GM19397 (cell line): Measurements from ENCODE around the gene AGRN.
"Not testable (repeated sequence)": the region's sequence is repeated elsewhere in the genome, so short reads cannot be mapped to it uniquely, and the experiment has no call there.

Experiments
- ATAC-seq: cut with Tn5 transposase; IDR thresholded peaks from one replicate; pipeline ENCODE4 v1.9.1; 2021; ENCODE audit warnings: mild to moderate bottlenecking, moderate library complexity; ENCODE audit not compliant: unreplicated experiment

The AGRN gene

DNA sequence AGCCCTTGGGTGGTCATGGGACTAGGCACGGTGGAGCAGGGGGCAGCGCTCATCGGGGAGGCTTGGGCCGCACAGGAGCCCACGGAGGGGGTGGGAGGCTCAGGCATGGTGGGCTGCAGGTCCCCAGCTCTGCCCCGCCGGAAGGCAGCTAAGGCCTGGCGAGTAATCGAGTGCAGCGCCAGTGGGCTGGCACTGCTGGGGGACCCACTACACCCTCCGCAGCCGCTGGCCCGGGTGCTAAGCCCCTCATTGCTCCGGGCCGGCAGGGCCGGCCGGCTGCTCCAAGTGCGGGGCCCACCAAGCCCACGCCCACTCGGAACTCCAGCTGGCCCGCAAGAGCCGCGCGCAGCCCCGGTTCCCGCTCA lies 1.6 kb upstream of the AGRN start:
- ATAC-seq: not testable (repeated sequence)

DNA sequence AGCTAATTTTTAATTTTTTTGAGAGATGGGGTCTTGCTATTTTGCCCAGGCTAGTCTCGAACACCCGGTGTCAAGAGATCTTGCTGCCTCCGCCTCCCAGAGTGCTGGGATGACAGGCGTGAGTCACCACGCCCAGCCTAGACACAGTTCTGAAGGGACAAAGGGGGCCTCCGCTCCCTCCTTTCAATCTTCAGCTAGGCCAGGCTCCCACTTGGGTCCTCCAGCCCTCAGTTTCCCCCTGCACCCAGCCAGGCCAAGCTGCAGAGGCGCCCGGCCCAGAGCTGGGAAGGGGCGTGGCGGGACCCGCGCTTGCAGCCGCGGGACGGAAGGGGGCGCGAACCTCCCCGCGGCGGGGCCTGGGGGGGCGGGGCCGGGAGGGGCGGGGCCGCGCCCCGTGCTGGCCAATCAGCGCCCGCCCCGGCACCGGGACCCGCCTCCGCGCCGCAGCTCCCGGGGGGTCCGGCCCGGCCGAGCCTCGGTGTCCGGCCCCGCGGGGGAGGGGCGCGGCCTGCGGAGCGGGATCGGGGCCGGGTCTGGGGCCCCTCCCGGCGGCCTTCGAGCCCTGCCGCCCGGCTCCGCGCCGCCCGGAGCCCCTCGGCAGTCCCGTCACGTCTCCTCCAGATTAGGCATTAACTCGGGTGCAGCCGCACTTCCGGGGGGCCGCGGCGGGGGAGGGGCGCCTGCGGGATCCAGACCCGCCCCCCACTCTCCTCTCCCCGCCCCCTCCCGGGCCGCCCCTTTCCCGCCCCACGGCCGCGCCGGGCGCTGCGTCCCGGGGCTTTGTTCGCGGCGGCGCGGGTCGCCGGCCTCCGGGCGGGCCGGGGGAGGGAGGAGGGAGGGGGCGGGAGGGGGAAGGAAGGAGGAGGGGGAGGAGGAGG lies 559 bp upstream of the AGRN start:
- ATAC-seq: peak; percentile 61

DNA sequence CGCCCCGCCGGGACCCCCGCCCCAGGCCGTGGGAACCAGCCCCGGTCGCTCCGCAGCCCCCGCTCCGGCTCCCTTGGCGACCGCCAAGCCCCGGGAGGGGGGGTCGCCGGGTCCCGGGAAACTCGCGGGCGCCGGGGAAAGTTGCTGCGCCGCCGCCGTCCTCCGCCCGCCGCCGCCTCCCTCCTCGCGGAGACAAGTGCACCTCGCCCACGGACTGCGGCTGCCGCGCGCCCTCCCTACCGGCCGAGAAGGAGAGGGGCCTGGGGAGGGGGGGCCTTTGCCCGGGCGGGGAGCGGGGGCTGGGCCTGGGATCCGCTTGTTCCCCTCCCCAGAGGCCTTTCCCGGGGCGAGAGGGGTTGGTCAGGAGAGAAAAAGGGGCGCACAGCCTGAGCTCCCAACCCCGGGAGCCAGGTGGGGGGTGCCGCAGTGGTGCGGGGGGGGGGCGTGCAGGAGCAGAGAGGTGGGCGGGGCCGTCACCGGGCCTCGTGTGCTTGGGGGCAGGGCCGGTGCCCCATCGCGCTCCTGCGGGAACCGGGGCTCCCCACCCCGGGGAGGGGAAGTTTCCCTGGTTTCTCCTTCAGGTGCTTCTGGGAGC lies 592 bp downstream of the AGRN start:
- ATAC-seq: peak; percentile 12

DNA sequence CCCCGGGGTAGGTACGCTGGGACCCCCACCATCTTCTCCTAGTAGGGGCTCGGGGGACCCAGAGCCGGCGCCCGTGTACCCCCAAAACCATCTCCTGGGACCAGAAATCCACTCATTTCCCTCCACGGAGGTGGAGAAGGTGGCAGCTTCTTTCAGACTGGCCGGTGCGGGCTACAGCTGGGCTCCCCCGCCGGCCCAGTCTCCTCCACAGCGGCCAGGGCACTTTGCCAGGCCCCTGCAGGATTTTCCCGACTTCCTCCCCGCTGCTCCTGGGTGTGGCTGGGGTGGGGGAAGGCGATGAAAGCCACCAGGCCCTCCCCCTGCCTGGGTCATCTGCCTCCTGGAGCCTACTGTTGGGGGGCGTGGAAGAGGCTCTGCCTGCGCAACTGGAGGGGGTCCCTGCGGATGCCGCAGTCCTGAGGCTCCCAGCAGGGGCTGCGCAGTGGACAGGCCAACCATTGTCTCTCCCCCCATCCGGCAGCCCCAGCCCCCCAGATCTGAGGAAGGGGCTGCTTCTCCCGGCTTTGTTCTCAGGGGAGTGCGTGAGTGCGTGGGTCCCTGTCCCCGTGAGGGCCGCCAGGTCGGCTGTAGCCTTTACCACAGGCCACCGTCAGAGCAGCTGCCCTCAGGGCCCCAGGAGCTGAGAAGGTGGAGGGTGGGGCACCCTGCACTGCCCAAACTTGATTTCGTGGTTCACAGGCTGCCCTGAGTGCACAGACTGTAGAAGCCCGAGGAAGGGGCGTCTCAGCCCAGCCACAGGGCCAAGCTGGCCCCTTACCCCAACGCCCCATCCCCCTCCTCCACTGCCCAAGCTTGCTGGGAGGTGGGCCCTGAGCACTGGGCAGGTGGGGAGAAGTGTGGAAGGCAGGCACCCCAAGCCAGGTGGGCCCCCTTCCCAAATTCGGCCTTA lies 1.3 kb downstream of the AGRN start:
- ATAC-seq: no peak

DNA sequence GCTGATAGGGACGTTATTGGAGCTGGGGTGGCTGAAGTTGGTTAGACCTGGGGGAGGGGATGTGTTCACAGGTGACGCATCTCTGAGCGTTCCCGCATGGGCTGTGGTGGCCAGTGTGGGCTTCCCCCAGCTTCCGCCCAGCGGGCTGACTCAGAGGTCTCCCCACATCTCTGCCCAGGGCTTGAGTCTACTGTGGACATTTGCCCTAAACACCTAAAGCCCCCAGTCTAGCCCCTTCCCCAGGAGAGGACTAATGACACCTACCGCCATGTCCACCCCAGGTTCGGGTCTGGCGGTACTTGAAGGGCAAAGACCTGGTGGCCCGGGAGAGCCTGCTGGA lies 2.0 kb downstream of the AGRN start:
- ATAC-seq: no peak

DNA sequence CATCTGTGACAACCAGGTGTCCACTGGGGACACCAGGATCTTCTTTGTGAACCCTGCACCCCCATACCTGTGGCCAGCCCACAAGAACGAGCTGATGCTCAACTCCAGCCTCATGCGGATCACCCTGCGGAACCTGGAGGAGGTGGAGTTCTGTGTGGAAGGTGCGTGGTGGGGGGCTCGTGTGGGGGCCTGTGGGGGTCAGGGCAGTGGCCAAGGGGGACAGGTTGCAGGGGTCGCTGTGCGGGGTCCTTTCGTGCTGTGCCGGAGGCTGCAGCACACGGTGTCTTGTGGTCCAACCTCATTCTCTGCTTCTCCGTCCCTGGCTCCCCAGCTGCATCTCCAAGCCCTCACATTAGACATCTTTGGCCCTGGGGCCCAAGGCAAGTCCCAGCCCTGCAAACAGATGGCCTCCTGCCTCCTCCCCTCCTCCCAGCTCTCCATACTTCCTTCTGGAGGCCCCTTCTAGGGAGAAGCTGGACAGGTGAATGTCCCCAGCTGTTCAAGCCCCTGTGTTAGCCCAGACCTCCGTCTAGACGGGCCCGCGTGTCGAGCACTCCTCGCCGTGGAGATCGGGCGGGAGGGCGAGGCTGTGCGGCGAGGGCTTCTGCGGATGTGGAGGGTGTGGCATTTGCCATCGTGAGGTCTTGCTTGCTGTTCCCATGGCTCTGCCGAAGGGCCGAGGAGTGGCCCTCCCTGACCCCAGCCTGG lies 2.5 kb downstream of the AGRN start:
- no peak for ATAC-seq

DNA sequence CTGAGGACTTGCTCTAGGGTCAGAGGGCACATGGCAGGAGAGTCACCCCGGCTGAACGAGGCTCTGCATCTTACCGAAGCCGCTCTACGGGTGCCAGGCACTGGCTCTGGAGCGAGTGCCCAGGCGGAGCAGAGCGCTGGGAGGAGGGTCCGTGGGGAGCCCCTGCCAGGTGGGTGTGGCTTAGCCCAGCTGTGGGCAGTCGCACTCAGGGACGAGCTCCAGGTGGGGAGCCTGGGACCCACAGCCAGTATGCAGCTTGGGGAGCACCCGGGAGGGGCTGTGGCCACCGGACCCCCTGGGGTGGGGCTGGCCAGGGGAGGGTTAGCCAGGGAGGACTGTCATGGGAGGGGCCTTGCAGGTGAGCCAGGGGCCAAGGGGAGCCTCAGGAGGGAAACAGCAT lies 3.8 kb downstream of the AGRN start:
- ATAC-seq: no peak

DNA sequence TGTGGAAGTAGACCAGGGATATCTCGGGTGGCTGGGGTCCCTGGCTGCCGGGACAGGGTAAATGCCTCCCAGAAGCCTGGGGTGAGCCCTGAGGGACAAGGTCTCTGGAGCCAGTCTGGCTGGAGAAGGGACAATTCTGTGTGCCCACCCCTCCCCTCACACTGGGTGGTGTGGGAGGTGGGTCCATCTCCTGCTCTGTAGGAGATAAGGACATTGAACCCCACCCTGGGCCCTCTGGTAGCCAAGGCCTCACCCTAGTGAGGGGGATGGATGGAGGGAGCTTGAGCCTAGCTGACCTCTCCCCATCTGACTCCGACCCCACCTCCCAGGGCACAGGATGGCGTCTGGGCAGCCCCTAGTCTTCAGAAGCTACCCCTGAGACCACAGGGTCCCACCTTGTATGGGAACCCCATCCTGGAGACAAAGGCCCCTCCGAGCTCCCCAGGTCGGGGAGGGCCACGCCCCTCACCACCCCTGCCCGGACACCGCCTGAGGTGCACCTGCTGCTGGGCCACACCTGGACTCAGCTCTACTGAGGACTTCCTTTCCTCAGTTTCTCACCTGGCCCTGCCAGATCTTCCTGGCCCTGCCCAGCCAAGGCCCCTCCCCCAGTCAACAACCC lies 4.3 kb downstream of the AGRN start:
- ATAC-seq: no peak

DNA sequence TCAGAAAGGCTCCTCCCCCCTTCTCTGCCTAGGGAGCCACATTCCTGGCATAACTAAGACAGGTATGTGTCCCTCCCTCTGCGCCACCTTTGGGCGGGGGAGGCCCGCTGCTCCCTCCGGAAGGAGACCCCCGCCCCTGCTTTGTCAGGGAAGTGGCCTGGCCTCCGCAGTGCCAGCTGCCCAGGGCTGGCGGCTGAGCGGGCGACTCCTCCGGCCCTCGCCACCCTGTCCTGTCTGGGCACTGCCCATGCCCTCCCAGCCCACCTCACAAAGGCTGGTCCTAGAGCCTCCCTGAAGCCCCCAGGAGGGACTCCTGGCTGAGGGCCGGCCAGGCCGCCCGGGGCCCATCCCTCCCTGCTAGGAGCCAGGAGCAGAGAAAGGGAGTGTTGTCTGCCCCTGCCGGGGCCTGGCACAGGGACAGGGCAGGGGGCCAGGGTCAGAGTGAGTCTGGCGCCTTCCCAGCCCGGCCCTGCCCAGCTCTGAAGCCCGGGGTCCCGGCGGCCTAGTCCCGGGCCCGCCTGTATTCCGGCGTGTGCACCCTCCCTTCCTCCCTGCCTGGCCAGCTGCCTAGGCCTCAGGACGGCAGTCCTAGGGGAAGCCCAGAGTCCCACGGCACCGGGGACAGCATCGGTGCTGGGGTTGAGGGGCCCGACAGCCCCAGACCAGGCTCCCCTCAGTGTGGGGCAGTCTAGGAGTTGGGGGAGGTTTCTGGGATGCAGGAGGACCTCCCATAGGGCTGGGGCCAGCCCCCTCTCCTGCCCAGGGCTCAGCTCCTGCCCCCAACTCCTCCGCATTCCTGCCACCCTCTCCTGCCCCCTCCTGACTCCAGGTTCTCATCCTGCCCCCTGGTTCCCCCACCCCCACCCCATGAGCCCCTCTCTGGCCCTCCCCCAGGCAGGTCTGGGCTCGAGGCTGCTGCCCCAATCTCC lies 5.1 kb downstream of the AGRN start:
- ATAC-seq: no peak

DNA sequence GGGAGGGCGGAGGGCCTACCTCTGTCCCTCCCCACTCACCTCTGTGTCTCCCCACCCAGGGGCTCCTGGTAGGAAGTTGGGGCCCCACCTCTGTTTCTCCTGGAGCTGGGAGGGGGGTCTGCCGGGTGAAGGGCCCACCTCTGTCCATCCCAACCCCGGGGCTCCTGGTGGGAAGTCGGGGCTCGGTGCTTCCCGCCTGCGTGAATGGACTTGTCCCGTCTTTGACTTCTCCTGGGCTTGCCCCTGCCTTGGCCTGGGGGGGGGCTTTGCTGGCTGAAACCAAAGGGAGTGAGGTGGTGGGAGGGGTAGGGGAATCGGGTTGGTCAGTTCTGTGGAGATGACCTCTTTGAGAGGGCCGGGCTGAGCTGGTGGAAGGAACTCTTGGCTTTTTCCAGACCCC lies 5.8 kb downstream of the AGRN start:
- ATAC-seq: no peak

DNA sequence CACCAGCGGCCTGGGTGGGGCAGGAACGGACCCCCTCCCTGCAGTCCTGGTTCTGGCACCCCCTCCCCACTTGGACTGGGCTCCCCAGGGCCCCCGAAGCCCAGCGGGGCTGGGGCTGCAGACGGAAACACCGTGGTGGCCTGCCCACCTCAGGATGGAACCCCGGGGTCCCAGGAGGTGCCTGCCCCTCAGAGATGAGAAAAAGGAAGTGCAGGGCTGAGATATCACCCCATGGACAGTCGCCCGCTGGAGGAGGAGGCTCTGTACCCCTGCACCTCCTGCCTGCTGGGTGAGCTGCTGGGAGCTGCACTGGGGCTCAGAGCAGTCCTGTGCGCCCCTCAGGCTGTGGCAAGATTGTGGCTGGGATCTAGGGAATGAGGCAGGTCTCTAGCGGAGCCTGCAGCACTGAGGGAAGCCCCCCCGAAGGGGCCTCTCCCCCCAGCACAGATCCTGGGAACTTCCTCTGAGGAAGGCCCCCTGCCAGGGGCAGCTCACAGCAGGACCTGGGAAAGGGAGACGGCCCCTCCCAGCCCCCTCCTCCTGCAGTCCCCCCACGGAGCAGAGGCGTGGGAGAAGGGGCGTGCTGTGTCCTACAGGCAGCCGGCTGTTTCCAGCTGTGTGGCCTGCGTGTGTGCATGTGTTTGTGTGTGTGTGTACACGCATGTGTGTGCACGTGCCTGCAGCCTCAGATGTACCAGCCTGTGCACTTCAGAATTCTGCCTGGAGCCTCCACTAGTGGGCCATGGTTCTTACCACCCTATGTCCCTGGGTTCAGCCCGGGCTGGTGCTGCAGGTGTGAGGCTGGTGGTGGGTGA lies 6.9 kb downstream of the AGRN start:
- no peak for ATAC-seq

DNA sequence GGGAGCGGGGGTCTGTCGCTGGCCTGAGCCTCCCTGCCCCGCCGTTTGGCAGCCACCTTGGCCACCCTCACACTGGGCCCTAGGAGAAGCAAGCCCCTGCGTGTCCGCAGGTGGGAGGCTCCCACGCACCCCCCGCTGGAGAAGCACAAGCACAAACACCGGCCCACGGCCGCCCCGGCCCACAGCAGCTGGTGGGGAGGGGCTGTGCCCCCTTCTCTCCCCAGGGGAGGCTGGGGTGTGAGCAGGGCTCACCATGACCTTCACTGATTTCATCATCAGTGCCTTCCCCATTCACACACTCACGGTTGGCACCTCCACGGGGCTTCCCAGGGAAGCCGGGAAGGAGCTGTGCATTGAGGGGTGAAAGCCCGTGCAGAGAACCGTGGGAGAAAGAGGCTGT lies 7.9 kb downstream of the AGRN start:
- ATAC-seq: no peak

DNA sequence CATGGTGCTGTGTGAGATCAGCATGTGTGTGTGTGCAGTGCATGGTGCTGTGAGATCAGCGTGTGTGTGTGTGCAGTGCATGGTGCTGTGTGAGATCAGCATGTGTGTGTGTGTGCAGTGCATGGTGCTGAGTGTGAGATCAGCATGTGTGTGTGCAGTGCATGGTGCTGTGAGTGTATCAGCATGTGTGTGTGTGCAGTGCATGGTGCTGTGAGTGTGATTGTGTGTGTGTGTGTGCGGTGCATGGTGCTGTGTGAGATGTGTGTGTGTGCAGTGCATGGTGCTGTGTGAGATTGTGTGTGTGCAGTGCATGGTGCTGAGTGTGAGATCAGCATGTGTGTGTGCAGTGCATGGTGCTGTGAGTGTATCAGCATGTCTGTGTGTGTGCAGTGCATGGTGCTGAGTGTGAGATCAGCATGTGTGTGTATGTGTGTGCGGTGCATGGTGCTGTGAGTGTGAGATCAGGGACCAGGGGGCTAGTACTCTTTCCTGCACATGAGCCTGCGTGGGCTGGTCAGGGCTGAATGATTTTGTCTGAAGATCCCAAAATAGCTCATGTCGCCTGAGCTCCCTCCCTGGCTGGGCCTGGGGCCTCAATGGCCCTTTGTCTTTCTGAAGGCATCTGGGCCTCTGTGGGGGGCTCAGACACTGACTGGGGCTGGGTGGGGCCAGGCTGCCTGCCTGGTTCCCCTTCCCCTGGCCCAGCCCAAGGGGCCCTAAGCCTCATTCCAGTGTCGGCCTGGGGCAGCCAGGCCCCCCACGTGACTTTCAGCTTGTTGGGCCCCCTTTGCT lies 11.1 kb downstream of the AGRN start:
- not testable (repeated sequence) for ATAC-seq

DNA sequence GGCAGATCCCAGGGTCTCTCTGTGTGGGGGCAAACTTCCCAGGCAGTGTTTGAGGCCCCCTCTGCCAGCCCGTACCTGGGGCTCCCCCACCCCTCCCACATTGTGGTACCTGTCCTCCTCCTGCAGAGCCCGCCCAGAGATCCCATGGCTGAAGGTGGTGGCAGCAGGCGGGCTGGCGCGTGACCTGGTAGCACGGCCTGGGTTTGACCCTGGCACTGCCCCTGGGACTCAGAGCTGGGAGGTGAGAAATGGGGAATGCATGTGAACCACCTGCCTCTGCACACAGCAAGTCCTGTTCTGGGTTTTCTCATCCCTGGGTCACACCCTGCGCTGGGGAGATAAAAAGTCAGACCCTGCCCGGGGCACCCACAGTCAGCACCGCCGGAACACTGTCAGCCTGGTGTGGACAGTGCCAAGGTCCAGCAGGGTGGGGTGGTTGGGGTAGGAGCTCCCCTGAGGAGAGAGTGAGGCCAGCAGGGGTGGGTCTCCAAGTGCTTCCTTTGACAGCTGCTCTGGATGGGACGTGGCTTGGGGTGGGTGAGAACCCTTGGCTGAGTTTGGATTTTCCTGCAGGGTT lies 11.8 kb downstream of the AGRN start:
- no peak for ATAC-seq

DNA sequence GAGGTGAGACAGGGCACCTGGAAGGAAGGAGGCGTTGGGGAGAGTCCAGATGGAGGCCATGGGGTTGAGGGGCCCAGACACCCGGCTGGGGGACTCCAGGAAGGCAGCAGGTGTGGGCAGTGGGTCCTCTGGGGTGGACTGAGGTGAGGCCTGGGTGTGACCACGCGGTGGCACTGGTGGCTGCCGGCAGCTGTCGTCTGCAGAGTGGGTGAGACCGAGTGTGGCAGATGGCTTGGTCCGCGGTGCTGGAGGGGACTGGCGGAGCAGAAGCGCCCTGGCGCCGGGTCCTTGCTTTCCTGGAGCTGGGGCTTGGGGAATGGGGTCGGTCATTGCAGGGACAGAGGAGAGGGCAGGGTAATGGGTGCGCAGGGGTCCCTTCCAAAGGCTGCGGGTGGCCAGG lies 12.5 kb downstream of the AGRN start:
- ATAC-seq: no peak

DNA sequence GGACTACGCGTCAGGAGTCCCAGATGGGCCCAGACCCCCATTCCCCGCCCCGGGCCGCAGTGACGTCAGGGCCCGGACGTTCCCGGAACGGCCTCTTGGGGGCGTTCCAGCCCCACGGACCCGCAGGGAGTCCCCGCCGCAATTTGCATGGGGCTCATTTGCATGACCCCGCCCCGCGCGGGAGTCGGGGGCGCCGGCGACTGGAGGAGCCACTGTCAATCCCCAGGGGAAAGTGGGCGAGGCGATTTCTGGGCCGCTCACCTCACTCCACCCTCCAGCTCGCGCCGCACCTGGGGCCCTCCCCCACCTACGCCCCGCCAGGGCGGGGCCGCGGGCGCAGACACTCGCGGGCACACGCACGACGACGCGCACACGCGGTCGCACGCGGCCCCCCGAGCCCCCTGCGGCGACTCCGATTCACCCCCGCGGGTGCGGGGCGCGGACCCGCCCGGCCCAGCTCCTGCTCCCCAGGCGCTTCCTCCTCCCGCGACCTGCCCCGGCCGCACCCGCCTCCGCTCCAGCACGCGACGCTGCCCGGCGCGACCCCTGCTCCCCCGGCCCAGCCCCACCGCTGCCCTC lies 13.2 kb downstream of the AGRN start:
- peak; percentile 80 for ATAC-seq

DNA sequence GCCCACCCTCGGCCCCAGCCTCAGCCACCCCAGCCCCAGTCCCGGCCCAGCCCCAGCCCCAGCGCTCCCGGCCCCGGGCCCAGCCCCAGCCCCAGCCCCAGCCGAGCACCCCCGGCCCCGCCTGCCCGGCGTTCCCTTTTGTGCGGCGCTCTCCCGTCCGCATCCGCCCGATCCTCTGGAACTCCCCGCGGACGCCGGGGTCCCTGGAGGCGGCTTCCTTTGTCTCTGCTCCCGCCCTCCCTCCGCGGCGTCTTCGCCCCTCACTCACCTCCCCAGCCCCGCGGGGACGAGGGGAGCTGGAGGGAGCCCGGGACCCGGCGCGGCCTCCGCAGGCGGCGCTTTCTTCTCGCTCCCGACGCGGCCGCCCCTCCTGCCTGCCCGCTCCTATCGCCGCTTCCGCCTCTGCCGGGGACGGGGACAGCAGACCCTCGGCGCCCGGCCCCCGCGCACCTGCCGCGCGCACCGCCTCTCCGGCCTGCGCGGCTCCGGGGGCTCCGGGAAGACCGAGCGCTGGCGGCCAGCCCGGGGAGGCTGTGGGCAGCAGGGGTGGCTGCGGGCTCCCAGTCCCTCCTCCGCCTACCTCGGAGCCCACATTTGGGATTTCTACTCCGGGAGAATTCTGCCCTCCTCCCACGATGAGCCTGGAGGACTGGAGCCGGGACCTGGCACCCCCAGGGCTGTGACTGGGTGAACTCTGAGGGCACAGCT lies 14.0 kb downstream of the AGRN start:
- no peak for ATAC-seq
